Vagina (tissue), 2 donors: ENCODE measurements around the gene CBX8. TPM values are rescaled to one million over a fixed set of nuclear protein-coding genes. Genes with fewer than 3 reads are reported as not detected.
A peak's percentile ranks its signal among the peaks of the same experiment; 100 is the strongest.

Source experiments
- DNase-seq, 2 donors: peaks; one replicate each; pipeline ENCODE4 v3.0.0-alpha.2; 2017; ENCODE audit errors: extremely low spot score in 2 of 2
- H3K27ac ChIP-seq: fragments of 200-600 bp; sonication (generic); one replicate; pipeline ENCODE4 v1.5.1; 2019
- H3K27me3 ChIP-seq: fragments of 200-600 bp; sonication (generic); one replicate; pipeline ENCODE4 v1.5.1; 2019
- H3K36me3 ChIP-seq, 2 donors: fragments of 200-600 bp; sonication (generic); one replicate each; pipeline ENCODE4 v1.5.1; 2017 to 2019
- H3K4me1 ChIP-seq: fragments of 200-600 bp; sonication (generic); one replicate; pipeline ENCODE4 v1.5.1; 2019
- H3K4me3 ChIP-seq, 2 donors: fragments of 200-600 bp; sonication (generic); 1 replicate in 1 of 2; 2 replicates in 1 of 2; pipeline ENCODE4 v1.5.1; 2016 to 2019
- H3K9me3 ChIP-seq: fragments of 200-600 bp; sonication (generic); one replicate; pipeline ENCODE4 v1.5.1; 2019
- POLR2A ChIP-seq, 2 donors: fragments of 450-650 bp; IDR thresholded peaks; one replicate each; pipeline ENCODE4 v1.6.1; 2017; ENCODE audit warnings: antibody characterized with exemption in 2 of 2, mild to moderate bottlenecking in 2 of 2, moderate library complexity in 2 of 2
- POLR2AphosphoS5 ChIP-seq, 2 donors: sonication (generic); formaldehyde crosslinking; IDR thresholded peaks; one replicate each; pipeline ENCODE4 v1.9.0; 2017; ENCODE audit warnings: antibody characterized with exemption in 2 of 2, mild to moderate bottlenecking in 2 of 2, low read depth in 1 of 2; ENCODE audit not compliant: insufficient read depth in 1 of 2
- intact Hi-C: fragments of 100-400 bp; cut with DNase I; formaldehyde crosslinking; loops from one replicate; pipeline ENCODE4 v1.15.1; 2023
- total RNA-seq: library from RNA; depleted of rRNA; stranded (reverse); fragments of >200 nt; gene quantifications from one replicate; pipeline ENCODE4 v1.2.3, GENCODE V29; 2016
- TF ChIP-seq, protein P1 (sequence below), 3 experiments: fragments of 450-650 bp in 2 of 3; fragments of 200-600 bp in 1 of 3; sonication (generic) in 1 of 3; IDR thresholded peaks; one replicate each; pipeline ENCODE4 v1.5.1; 2017 to 2019; ENCODE audit warnings: antibody characterized with exemption in 3 of 3, mild to moderate bottlenecking in 2 of 3, moderate library complexity in 2 of 3

CBX8 gene
- total RNA-seq, 1 donor from 2014 or later, result 0.98 TPM

DNA sequence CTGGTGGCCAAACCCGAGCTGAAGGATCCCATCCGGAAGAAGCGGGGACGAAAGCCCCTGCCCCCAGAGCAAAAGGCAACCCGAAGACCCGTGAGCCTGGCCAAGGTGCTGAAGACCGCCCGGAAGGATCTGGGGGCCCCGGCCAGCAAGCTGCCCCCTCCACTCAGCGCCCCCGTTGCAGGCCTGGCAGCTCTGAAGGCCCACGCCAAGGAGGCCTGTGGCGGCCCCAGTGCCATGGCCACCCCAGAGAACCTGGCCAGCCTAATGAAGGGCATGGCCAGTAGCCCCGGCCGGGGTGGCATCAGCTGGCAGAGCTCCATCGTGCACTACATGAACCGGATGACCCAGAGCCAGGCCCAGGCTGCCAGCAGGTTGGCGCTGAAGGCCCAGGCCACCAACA lies 13.0 kb downstream of the CBX8 start:
- no peak overlapping the region for H3K4me3 ChIP-seq
- no peaks in the 10 kb centered on the region for H3K9me3 ChIP-seq
- no peaks in the 10 kb centered on the region for H3K36me3 ChIP-seq
- H3K4me1 ChIP-seq, result peaks cover 7% of the 10 kb centered on the region
- TF ChIP-seq POLR2AphosphoS5 (IDR thresholded peaks at IDR 0.05; ENCODE audit: insufficient read depth in 1 of 2, low read depth in 1 of 2) (no peak), POLR2A (IDR thresholded peaks at IDR 0.05) (no peak)
- TF ChIP-seq, protein P1, sequence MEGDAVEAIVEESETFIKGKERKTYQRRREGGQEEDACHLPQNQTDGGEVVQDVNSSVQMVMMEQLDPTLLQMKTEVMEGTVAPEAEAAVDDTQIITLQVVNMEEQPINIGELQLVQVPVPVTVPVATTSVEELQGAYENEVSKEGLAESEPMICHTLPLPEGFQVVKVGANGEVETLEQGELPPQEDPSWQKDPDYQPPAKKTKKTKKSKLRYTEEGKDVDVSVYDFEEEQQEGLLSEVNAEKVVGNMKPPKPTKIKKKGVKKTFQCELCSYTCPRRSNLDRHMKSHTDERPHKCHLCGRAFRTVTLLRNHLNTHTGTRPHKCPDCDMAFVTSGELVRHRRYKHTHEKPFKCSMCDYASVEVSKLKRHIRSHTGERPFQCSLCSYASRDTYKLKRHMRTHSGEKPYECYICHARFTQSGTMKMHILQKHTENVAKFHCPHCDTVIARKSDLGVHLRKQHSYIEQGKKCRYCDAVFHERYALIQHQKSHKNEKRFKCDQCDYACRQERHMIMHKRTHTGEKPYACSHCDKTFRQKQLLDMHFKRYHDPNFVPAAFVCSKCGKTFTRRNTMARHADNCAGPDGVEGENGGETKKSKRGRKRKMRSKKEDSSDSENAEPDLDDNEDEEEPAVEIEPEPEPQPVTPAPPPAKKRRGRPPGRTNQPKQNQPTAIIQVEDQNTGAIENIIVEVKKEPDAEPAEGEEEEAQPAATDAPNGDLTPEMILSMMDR (IDR thresholded peaks at IDR 0.05), result no peak
- H3K27ac ChIP-seq, result no peak overlapping the region
- no peaks in the 10 kb centered on the region for H3K27me3 ChIP-seq
- no peak for DNase-seq
- intact Hi-C loops, result no loop called here

DNA sequence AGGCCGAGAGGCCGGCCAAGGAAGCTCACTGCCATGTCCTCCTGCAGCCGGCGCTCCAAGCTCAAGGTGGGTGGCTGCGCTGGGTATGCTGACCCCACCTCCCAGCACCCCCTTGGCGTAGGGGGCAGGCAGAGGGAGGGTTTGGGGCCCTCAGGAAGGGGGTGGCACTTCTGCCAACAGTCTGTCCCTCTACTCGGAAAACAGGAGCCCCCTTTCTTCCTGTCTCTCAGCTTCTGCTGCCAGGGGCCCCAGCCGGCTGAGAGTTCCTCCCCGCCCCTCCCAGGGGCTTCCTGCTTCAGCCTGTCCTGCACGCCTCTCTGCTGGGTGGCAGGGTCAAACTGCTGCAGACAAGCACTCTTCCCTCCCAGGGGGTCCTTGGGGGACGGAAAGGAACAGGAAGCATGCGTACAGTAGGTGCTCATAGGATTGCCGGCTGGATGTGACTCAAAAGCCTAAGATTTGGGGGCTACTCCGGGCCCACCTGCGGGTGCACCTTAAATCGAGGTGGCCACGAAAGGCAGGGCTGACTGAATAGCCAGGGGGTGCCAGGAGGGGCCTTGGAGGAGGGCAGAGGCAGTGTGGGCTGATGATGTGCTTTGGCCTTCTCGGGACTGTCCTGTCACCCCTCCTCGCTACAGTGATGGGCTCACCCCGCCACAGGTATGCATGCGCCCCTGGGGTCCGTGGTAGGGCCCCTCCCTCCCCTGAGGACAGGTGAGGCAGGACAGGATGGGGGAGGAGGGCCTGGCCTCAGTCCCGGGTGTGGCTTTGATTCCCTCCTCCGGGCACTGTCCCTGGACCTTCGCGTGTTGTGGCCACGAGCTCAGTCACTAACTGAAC lies 14.9 kb downstream of the CBX8 start:
- Histone ChIP-seq H3K27ac (no peak overlapping the region), H3K9me3 (no peaks in the 10 kb centered on the region), H3K4me1 (peaks cover 22% of the 10 kb centered on the region), H3K27me3 (no peaks in the 10 kb centered on the region), H3K36me3 (no peaks in the 10 kb centered on the region), H3K4me3 (no peak overlapping the region)
- intact Hi-C loops, result no loop called here
- DNase-seq, result no peak
- TF ChIP-seq POLR2AphosphoS5 (IDR thresholded peaks at IDR 0.05; ENCODE audit: insufficient read depth in 1 of 2, low read depth in 1 of 2), result no peak
- no peak for TF ChIP-seq POLR2A (IDR thresholded peaks at IDR 0.05)
- TF ChIP-seq, protein P1 (IDR thresholded peaks at IDR 0.05), result no peak

DNA sequence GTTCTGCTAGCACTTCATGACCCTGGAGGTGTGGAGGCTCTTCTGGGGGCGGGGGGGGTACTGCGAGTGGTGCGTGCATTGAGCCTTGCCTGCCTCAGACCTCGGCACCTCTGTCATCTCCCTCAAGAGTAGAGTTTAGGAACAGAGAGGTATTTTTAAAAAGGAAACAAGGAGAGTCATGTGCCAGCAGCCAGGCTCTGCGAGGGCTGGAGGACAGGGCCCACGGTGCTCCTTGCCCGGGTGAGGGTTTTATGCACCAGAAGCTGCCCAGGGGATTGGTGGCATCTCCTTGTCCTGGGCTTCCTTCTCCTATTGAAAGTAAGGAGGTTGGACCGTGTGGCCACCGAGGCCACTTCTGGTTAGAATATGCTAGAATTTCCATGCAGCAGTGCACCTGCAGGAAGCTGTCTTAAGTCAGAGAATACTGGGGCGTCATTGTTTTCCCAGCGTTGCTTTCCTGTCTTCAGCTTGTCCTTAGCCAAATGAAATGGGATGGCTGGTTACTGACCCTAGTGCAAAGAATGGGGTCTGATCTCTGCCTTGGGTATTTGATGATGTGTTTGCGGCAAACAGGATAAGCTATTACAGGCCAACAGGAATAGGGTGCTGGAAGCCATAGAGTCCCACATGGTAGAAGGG lies 15.7 kb downstream of the CBX8 start:
- Histone ChIP-seq H3K4me3 (no peak overlapping the region), H3K27me3 (no peaks in the 10 kb centered on the region), H3K4me1 (peaks cover 24% of the 10 kb centered on the region), H3K36me3 (no peaks in the 10 kb centered on the region), H3K9me3 (no peaks in the 10 kb centered on the region), H3K27ac (no peak overlapping the region)
- TF ChIP-seq POLR2A (IDR thresholded peaks at IDR 0.05) (no peak), POLR2AphosphoS5 (IDR thresholded peaks at IDR 0.05; ENCODE audit: insufficient read depth in 1 of 2, low read depth in 1 of 2) (no peak)
- DNase-seq, result no peak
- intact Hi-C loops, result no loop called here

DNA sequence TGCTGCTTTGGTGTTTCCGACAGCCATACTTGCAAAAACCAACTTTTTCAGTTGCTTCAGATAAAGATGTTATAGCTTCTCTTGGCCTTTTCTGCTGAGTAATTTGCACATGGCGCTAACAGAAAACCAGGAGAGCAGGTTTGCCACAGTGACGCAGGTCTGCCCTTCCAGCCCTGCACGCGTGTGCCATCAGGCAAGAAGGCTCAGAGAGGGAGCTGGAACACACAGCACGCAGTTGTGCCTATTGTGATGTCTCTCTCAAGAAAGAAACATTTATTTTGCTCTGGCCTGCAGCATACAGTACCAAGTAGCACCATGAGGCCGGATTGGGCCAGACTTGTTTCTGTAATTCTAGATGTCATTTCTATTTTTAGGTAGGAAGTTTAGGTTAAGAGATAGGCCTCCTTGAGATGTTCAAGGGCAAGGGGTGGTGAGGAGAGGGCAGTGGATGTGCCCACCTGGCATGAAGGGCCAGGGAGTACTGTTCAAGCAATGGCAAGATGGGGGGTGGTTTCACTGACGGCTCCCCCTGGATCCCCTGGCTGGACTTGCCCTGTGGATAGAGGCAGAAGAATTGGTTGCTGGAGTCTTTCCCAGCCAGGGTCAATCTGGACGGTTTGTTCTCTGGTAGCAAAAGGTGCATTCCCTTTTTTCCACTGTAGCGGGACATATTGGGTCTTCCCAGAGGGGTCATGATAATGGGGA lies 17.1 kb downstream of the CBX8 start:
- peaks cover 24% of the 10 kb centered on the region for H3K4me1 ChIP-seq
- H3K4me3 ChIP-seq, result no peak overlapping the region
- H3K27me3 ChIP-seq, result no peaks in the 10 kb centered on the region
- H3K36me3 ChIP-seq, result no peaks in the 10 kb centered on the region
- no peak overlapping the region for H3K27ac ChIP-seq
- no peak for DNase-seq
- H3K9me3 ChIP-seq, result no peaks in the 10 kb centered on the region
- no peak for TF ChIP-seq POLR2A (IDR thresholded peaks at IDR 0.05)
- TF ChIP-seq POLR2AphosphoS5 (IDR thresholded peaks at IDR 0.05; ENCODE audit: insufficient read depth in 1 of 2, low read depth in 1 of 2), result peak in 1 of 2 donors; percentile 36
- TF ChIP-seq, protein P1 (IDR thresholded peaks at IDR 0.05), result no peak
- intact Hi-C loops, result no loop called here

DNA sequence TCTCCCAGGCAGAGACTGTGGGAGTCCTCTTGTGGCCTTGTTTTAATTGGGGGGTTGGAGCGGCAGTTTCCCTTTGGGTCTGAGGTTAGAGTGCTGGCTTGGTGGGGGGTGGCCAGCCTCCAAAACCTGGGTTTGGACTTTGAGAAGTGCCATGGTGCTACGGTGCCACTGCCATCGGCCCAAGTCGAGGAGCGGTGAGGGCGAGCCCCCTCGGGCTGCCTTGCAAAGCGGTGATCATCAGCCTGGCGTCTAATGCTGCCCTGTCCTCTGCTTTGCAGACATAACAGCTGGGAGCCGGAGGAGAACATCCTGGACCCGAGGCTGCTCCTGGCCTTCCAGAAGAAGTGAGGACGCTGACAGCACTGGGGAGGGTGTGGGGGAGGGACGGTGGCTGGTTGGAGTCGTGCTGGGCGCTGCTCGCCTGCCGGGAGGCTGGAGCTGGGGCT lies 17.8 kb downstream of the CBX8 start:
- intact Hi-C loops, result no loop called here
- Histone ChIP-seq H3K27ac (no peak overlapping the region), H3K4me1 (peaks cover 24% of the 10 kb centered on the region), H3K27me3 (no peaks in the 10 kb centered on the region), H3K36me3 (no peaks in the 10 kb centered on the region), H3K9me3 (no peaks in the 10 kb centered on the region), H3K4me3 (peak overlapping the region; percentile 54 to 62)
- DNase-seq, result no peak
- TF ChIP-seq, protein P1 (IDR thresholded peaks at IDR 0.05), result no peak
